ENCODE data around the gene SYCP2L. TPM values are rescaled to one million over a fixed set of nuclear protein-coding genes. Genes with fewer than 3 reads are reported as not detected.
"Not testable (repeated sequence)": the region's sequence is repeated elsewhere in the genome, so short reads cannot be mapped to it uniquely, and the experiment has no call there.

Gene SYCP2L
- total RNA-seq, 1 donor from 2014 or later = 0.40 TPM

GRCh38 chr6:10877871-10878270 is 9.0 kb upstream of the SYCP2L start:
- no peak for DNase-seq (ENCODE audit: low read depth)

GRCh38 chr6:10880366-10880765 is 6.5 kb upstream of the SYCP2L start:
- DNase-seq (ENCODE audit: low read depth) = no peak

GRCh38 chr6:10882253-10882630 is 4.6 kb upstream of the SYCP2L start:
- DNase-seq (ENCODE audit: low read depth) = not testable (repeated sequence)

- no peak for DNase-seq (ENCODE audit: low read depth)
Observed at GRCh38 chr6:10882657-10883171, 4.1 kb upstream of the SYCP2L start.

- no peak for DNase-seq (ENCODE audit: low read depth)
Observed at GRCh38 chr6:10883312-10884244, 3.3 kb upstream of the SYCP2L start.

- no peak for DNase-seq (ENCODE audit: low read depth)
Observed at GRCh38 chr6:10884245-10884972, 2.4 kb upstream of the SYCP2L start.

GRCh38 chr6:10886365-10886690 is 524 bp upstream of the SYCP2L start:
- DNase-seq (ENCODE audit: low read depth) = not testable (repeated sequence)

- DNase-seq (ENCODE audit: low read depth) = no peak
Observed at GRCh38 chr6:10890151-10890550, 3.3 kb downstream of the SYCP2L start.

GRCh38 chr6:10891960-10892359 is 5.1 kb downstream of the SYCP2L start:
- DNase-seq (ENCODE audit: low read depth) = no peak

GRCh38 chr6:10894958-10895357 is 8.1 kb downstream of the SYCP2L start:
- DNase-seq (ENCODE audit: low read depth) = no peak

- no peak for DNase-seq (ENCODE audit: low read depth)
Observed at GRCh38 chr6:10896691-10897090, 9.8 kb downstream of the SYCP2L start.

GRCh38 chr6:10901770-10902169 is 14.9 kb downstream of the SYCP2L start:
- no peak for DNase-seq (ENCODE audit: low read depth)

GRCh38 chr6:10904015-10904414 is 17.2 kb downstream of the SYCP2L start:
- no peak for DNase-seq (ENCODE audit: low read depth)

- DNase-seq (ENCODE audit: low read depth) = no peak
Observed at GRCh38 chr6:10908228-10908627, 21.4 kb downstream of the SYCP2L start.

GRCh38 chr6:10919520-10919919 is 32.7 kb downstream of the SYCP2L start:
- DNase-seq (ENCODE audit: low read depth) = not testable (repeated sequence)

- DNase-seq (ENCODE audit: low read depth) = no peak
Observed at GRCh38 chr6:10933126-10933525, 46.3 kb downstream of the SYCP2L start.

- no peak for DNase-seq (ENCODE audit: low read depth)
Observed at GRCh38 chr6:10939840-10940239, 53.0 kb downstream of the SYCP2L start.

- DNase-seq (ENCODE audit: low read depth) = no peak
Observed at GRCh38 chr6:10945845-10946244, 59.0 kb downstream of the SYCP2L start.

- DNase-seq (ENCODE audit: low read depth) = no peak
Observed at GRCh38 chr6:10947966-10948365, 61.1 kb downstream of the SYCP2L start.

GRCh38 chr6:10949579-10950490 is 63.0 kb downstream of the SYCP2L start:
- no peak for DNase-seq (ENCODE audit: low read depth)

GRCh38 chr6:10951675-10952282 is 64.9 kb downstream of the SYCP2L start:
- peak; percentile 52 for DNase-seq (ENCODE audit: low read depth)
